BE2C (cell line): Measurements from ENCODE around the gene TRPM2.
A peak's percentile ranks its signal among the peaks of the same experiment; 100 is the strongest.

Experiments used
- DNase-seq: peaks from one replicate; pipeline ENCODE4 v3.0.0-alpha.2; 2020
- H3K27me3 ChIP-seq: fragments of 250-450 bp; sonication (Bioruptor Pico); 2 replicates; pipeline ENCODE4 v1.5.1; 2020; ENCODE audit warnings: mild to moderate bottlenecking
- H3K36me3 ChIP-seq: fragments of 250-450 bp; sonication (Bioruptor Pico); 2 replicates; pipeline ENCODE4 v1.5.1; 2020; ENCODE audit warnings: mild to moderate bottlenecking
- H3K4me1 ChIP-seq: fragments of 250-450 bp; sonication (Bioruptor Pico); 2 replicates; pipeline ENCODE4 v1.5.1; 2020
- H3K4me3 ChIP-seq: 2 replicates; pipeline ENCODE4 v1.5.1; 2011; ENCODE audit warnings: low read depth, low read length
- H3K9me3 ChIP-seq: fragments of 250-450 bp; sonication (Bioruptor Pico); 2 replicates; pipeline ENCODE4 v1.5.1; 2020
- CTCF ChIP-seq: IDR thresholded peaks from 2 replicates; pipeline ENCODE4 v1.5.1; 2012; ENCODE audit warnings: mild to moderate bottlenecking, low read depth, low read length

Gene TRPM2

GRCh38 chr21:44327603-44327974, 25.8 kb upstream of the TRPM2 start:
- no peaks in the 10 kb centered on the region for H3K9me3 ChIP-seq
- H3K27me3 ChIP-seq: no peaks in the 10 kb centered on the region
- no peak for DNase-seq
- no peak for TF ChIP-seq CTCF
- H3K36me3 ChIP-seq: peaks cover 4% of the 10 kb centered on the region; the same call in 1 of the 2 replicates
- H3K4me1 ChIP-seq: peaks cover 15% of the 10 kb centered on the region
- no peak overlapping the region for H3K4me3 ChIP-seq

- Histone ChIP-seq H3K27me3 (no peaks in the 10 kb centered on the region), H3K9me3 (no peaks in the 10 kb centered on the region), H3K4me3 (no peak overlapping the region), H3K4me1 (peaks cover 15% of the 10 kb centered on the region), H3K36me3 (peaks cover 4% of the 10 kb centered on the region; the same call in 1 of the 2 replicates)
- no peak for DNase-seq
- TF ChIP-seq CTCF: no peak
Observed at GRCh38 chr21:44328242-44328895, 25.1 kb upstream of the TRPM2 start.

- no peak for TF ChIP-seq CTCF
- peak; percentile 86 for DNase-seq
- H3K27me3 ChIP-seq: no peaks in the 10 kb centered on the region
- H3K4me3 ChIP-seq: no peak overlapping the region
- peaks cover 15% of the 10 kb centered on the region for H3K4me1 ChIP-seq
- no peaks in the 10 kb centered on the region for H3K9me3 ChIP-seq
- peaks cover 4% of the 10 kb centered on the region; the same call in 1 of the 2 replicates for H3K36me3 ChIP-seq
Observed at GRCh38 chr21:44329086-44329889, 24.1 kb upstream of the TRPM2 start.

DNA sequence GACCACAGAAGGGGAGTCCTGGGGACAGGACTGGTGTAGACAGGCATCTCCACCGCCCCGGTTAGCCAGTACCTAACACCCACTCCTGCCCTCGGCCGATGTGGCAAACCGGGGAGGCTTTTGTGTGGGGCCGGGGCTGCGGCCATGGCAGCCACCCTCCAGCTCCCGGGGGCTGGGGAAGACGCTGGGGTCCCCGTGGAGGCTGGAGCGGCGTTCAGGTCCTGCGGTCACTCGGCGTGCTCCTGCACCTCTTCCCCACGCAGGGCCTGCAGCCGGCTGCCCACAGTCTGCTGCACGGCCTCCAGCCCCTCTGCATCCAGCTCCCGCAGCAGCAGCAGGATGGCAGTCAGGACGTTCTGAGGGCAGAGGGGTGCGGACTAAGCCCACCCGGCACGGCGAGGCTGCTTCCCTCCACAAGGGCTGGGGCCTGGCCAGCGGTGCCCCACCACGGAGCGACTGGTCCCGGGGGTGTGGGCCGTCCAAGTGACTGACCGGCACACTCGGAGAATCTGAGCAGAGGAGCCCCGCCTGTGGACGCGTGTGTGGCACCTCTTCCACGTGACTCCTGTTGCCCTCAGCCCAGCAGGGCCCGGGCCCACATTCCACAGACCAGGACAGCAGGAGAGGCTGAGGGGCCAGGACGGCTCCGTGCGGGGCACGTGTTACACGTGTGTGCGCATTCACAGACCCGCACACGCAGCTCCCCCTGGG, 23.3 kb upstream of the TRPM2 start:
- no peaks in the 10 kb centered on the region for H3K27me3 ChIP-seq
- no peak for DNase-seq
- peaks cover 4% of the 10 kb centered on the region; the same call in 1 of the 2 replicates for H3K36me3 ChIP-seq
- no peak for TF ChIP-seq CTCF
- peaks cover 15% of the 10 kb centered on the region for H3K4me1 ChIP-seq
- H3K4me3 ChIP-seq: no peak overlapping the region
- H3K9me3 ChIP-seq: no peaks in the 10 kb centered on the region

GRCh38 chr21:44330698-44331097, 22.7 kb upstream of the TRPM2 start:
- H3K4me3 ChIP-seq: no peak overlapping the region
- no peak for TF ChIP-seq CTCF
- no peak for DNase-seq
- no peaks in the 10 kb centered on the region for H3K9me3 ChIP-seq
- peaks cover 15% of the 10 kb centered on the region for H3K4me1 ChIP-seq
- no peaks in the 10 kb centered on the region for H3K27me3 ChIP-seq
- peaks cover 4% of the 10 kb centered on the region; the same call in 1 of the 2 replicates for H3K36me3 ChIP-seq
